Activated CD8-positive, alpha-beta memory T cell treated with anti-CD3 and anti-CD28 coated beads for 48 hours (primary cell): Measurements from ENCODE around the gene SYNE3.

Source experiments
- DNase-seq, 3 experiments: peaks; one replicate each; pipeline ENCODE4 v3.0.0-alpha.2; 2020; ENCODE audit warnings: low read depth in 2 of 3, low spot score in 2 of 3

SYNE3 gene

GRCh38 chr14:95474941-95475340, 41.5 kb downstream of the SYNE3 start:
- DNase-seq, result no peak

GRCh38 chr14:95474486-95474885, 42.0 kb downstream of the SYNE3 start:
- no peak for DNase-seq

- DNase-seq, result no peak
These were observed 43.6 kb downstream of the SYNE3 start for GRCh38 chr14:95472819-95473251.

GRCh38 chr14:95471476-95471875, 45.0 kb downstream of the SYNE3 start:
- no peak for DNase-seq

- no peak for DNase-seq
These were observed 45.4 kb downstream of the SYNE3 start for GRCh38 chr14:95471016-95471415.

GRCh38 chr14:95469134-95469481, 47.3 kb downstream of the SYNE3 start:
- DNase-seq, result no peak

- DNase-seq, result no peak
These were observed 47.9 kb downstream of the SYNE3 start for GRCh38 chr14:95468448-95469133.

- DNase-seq, result no peak
These were observed 48.8 kb downstream of the SYNE3 start for GRCh38 chr14:95467657-95468056.

- no peak for DNase-seq
These were observed 49.2 kb downstream of the SYNE3 start for GRCh38 chr14:95467232-95467631.
